Upper lobe of left lung (tissue), 4 donors: ENCODE results near the gene ZNF816.

Experiments used
- EP300 ChIP-seq, 4 donors: sonication (generic); formaldehyde crosslinking; IDR thresholded peaks; one replicate each; pipeline ENCODE4 v1.5.1; 2017; ENCODE audit warnings: antibody characterized with exemption in 4 of 4, control low read depth in 2 of 4
- POLR2A ChIP-seq, 4 donors: fragments of 450-650 bp; IDR thresholded peaks; one replicate each; pipeline ENCODE4 v1.5.1; 2016 to 2017; ENCODE audit warnings: antibody characterized with exemption in 4 of 4, mild to moderate bottlenecking in 2 of 4
- POLR2AphosphoS5 ChIP-seq, 2 donors: sonication (generic); formaldehyde crosslinking; IDR thresholded peaks; one replicate each; pipeline ENCODE4 v1.5.1; 2017; ENCODE audit warnings: antibody characterized with exemption in 2 of 2
- TF ChIP-seq, protein P1 (sequence below), 6 experiments: fragments of 450-650 bp in 4 of 6; fragments of 200-600 bp in 2 of 6; sonication (generic) in 2 of 6; IDR thresholded peaks; one replicate each; pipeline ENCODE4 v1.5.1; 2016 to 2019; ENCODE audit warnings: antibody characterized with exemption in 6 of 6

GRCh38 chr19:52963247-52963618 lies 552 bp upstream of the ZNF816 start:
- TF ChIP-seq, protein P1, sequence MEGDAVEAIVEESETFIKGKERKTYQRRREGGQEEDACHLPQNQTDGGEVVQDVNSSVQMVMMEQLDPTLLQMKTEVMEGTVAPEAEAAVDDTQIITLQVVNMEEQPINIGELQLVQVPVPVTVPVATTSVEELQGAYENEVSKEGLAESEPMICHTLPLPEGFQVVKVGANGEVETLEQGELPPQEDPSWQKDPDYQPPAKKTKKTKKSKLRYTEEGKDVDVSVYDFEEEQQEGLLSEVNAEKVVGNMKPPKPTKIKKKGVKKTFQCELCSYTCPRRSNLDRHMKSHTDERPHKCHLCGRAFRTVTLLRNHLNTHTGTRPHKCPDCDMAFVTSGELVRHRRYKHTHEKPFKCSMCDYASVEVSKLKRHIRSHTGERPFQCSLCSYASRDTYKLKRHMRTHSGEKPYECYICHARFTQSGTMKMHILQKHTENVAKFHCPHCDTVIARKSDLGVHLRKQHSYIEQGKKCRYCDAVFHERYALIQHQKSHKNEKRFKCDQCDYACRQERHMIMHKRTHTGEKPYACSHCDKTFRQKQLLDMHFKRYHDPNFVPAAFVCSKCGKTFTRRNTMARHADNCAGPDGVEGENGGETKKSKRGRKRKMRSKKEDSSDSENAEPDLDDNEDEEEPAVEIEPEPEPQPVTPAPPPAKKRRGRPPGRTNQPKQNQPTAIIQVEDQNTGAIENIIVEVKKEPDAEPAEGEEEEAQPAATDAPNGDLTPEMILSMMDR (IDR thresholded peaks at IDR 0.05): no peak
- TF ChIP-seq POLR2A (IDR thresholded peaks at IDR 0.05) (no peak), EP300 (IDR thresholded peaks at IDR 0.05) (no peak), POLR2AphosphoS5 (IDR thresholded peaks at IDR 0.05) (no peak)
